Ramos (cell line): Measurements from ENCODE around the gene IDH3B.
"Not testable (repeated sequence)": the region's sequence is repeated elsewhere in the genome, so short reads cannot be mapped to it uniquely, and the experiment has no call there.

Experiments used
- in situ Hi-C: fragments of 300-500 bp; cut with MboI; formaldehyde crosslinking; loops from one replicate; pipeline ENCODE4 v1.14.3; 2022; ENCODE audit warnings: low sequenced_read_pairs; ENCODE audit not compliant: unreplicated experiment

Gene IDH3B

GRCh38 chr20:2663887-2664719, at the start of gene IDH3B:
IDH3B (minus strand) TSS chr20:2664216; CDS start chr20:2664188, 28 bp downstream.
- in situ Hi-C loops = no loop called here

GRCh38 chr20:2713285-2713684, 49.3 kb upstream of the IDH3B start:
- in situ Hi-C loops = no loop called here

GRCh38 chr20:2709205-2709981, 45.4 kb upstream of the IDH3B start:
- in situ Hi-C loops = no loop called here

- in situ Hi-C loops = no loop called here
These were observed 44.6 kb upstream of the IDH3B start for GRCh38 chr20:2708665-2709064.

GRCh38 chr20:2708073-2708415, 44.0 kb upstream of the IDH3B start:
- in situ Hi-C loops = no loop called here

GRCh38 chr20:2707353-2708072, 43.5 kb upstream of the IDH3B start:
- in situ Hi-C loops = no loop called here

GRCh38 chr20:2706688-2707352, 42.8 kb upstream of the IDH3B start:
- in situ Hi-C loops = no loop called here

GRCh38 chr20:2705931-2706645, 42.1 kb upstream of the IDH3B start:
- in situ Hi-C loops = no loop called here

- in situ Hi-C loops = no loop called here
These were observed 39.9 kb upstream of the IDH3B start for GRCh38 chr20:2703716-2704475.

- in situ Hi-C loops = no loop called here
These were observed 37.7 kb upstream of the IDH3B start for GRCh38 chr20:2701671-2702081.

- in situ Hi-C loops = no loop called here
These were observed 37.1 kb upstream of the IDH3B start for GRCh38 chr20:2700913-2701620.

GRCh38 chr20:2699775-2700413, 35.9 kb upstream of the IDH3B start:
- in situ Hi-C loops = no loop called here

GRCh38 chr20:2698912-2699311, 34.9 kb upstream of the IDH3B start:
- in situ Hi-C loops = no loop called here

- in situ Hi-C loops = no loop called here
These were observed 34.3 kb upstream of the IDH3B start for GRCh38 chr20:2698186-2698817.

- in situ Hi-C loops = no loop called here
These were observed 33.8 kb upstream of the IDH3B start for GRCh38 chr20:2697768-2698167.

GRCh38 chr20:2696646-2697045, 32.6 kb upstream of the IDH3B start:
- in situ Hi-C loops = no loop called here

GRCh38 chr20:2695984-2696525, 32.0 kb upstream of the IDH3B start:
- in situ Hi-C loops = not testable (repeated sequence)
